Pancreas (tissue), 10 donors: ENCODE data around the gene TMCC1. TPM values are rescaled to one million over a fixed set of nuclear protein-coding genes. Genes with fewer than 3 reads are reported as not detected.
A peak's percentile ranks its signal among the peaks of the same experiment; 100 is the strongest.

Experiments used
- ATAC-seq, 4 donors: fragments of 200-7000 bp; cut with Tn5 transposase; one replicate each; pipeline versions ENCODE4 v1.8.0 to v1.9.1; 2020; ENCODE audit warnings: mild to moderate bottlenecking in 4 of 4, moderate library complexity in 4 of 4
- DNase-seq, 6 donors: peaks; one replicate each; pipeline ENCODE4 v3.0.0-alpha.2; 2020
- FAIRE-seq: peaks from 2 replicates; lab custom pipeline; 2012; peaks lifted over from hg19 to GRCh38; lab: Jason Lieb, UNC
- H3K27ac ChIP-seq, 4 donors: fragments of 200-600 bp; sonication (generic); 1 replicate in 3 of 4; 2 replicates in 1 of 4; pipeline versions ENCODE4 v1.5.0 to v1.8.0; 2020
- H3K27me3 ChIP-seq, 4 donors: fragments of 200-600 bp; one replicate each; pipeline ENCODE4 v1.8.0; 2021
- H3K36me3 ChIP-seq, 3 donors: fragments of 200-600 bp; sonication (generic) in 1 of 3; one replicate each; pipeline versions ENCODE4 v1.5.0 to v1.8.0; 2020 to 2021
- H3K4me1 ChIP-seq, 3 donors: fragments of 200-600 bp; one replicate each; pipeline ENCODE4 v1.8.0; 2021
- H3K4me3 ChIP-seq, 4 donors: fragments of 200-600 bp; sonication (generic) in 2 of 4; one replicate each; pipeline versions ENCODE4 v1.5.0 to v1.8.0; 2020 to 2021
- H3K9me3 ChIP-seq, 4 donors: fragments of 200-600 bp; one replicate each; pipeline ENCODE4 v1.8.0; 2021
- WGBS, 2 donors: extraction: QIAGEN DNeasy Blood & Tissue Kit; methylation state at CpG; one replicate each; pipeline ENCODE4 v1.1.7; 2013; 5-methylcytosine and 5-hydroxymethylcytosine counted together
- intact Hi-C, 3 donors: fragments of 100-400 bp; cut with DNase I; formaldehyde crosslinking; loops; one replicate each; pipeline versions ENCODE4 v1.11.1 to v1.14.2; 2022
- polyA plus RNA-seq, 2 donors: library from polyadenylated mRNA; stranded (reverse); fragments of 200-250 nt; gene quantifications; one replicate each; pipeline ENCODE4 v1.2.3, GENCODE V29; 2013
- total RNA-seq, 6 donors: library from RNA; stranded (reverse); fragmentation: NEBNext Ultra II Directional in 4 of 6; extraction: Animal tissue kit (Norgen Biotek cat#: 25700) in 4 of 6; gene quantifications; one replicate each; pipeline versions ENCODE4 v1.2.1 to v1.2.4, GENCODE V29; 2021 to 2023
- TF ChIP-seq, protein P1 (sequence below), 4 donors: fragments of 200-600 bp; sonication (generic) in 3 of 4; IDR thresholded peaks; one replicate each; pipeline versions ENCODE4 v1.5.0 to v1.8.0; 2021; ENCODE audit warnings: antibody characterized with exemption in 4 of 4
- donor health status: healthy with polysubstance abuse.
- donor health status: DM: no; HTN: no; CAD: no; lungs with moderate emphysema.
- donor health status: DM: no; HTN: no; CAD: no.
- donor health status: control.
- donor health status: control.
- donor health status: Bipolar disorder and iron deficiency.
- donor health status: DM: yes; HTN: yes; CAD: no.
- donor health status: DM: no; HTN: no; CAD: no.
- donor health status: DM: no; HTN: no; CAD: no.
- donor health status: DM: yes; HTN: yes; CAD: no.

The TMCC1 gene
- total and polyA plus RNA-seq, 8 donors, result 5.6 to 27.5 (median 16.9) TPM

DNA sequence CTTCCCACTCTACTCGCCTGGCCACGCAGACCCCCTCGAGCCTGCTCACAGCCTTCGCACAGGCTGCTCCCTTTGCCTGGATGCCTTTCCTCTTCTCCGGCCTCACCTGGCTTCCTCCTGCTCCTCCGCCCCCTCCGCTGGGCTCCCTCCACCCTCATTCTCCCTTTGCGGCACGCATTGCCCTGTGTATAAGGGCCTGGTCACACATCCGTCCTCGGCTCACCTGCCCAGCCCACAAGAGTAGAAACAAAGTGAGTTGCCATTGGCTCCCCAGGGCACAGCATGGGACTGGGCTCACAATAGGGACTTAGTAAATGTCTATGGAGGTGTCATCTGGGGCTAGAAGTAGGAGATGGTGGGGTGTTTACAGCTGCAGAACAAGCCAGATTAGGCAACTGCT lies 291.2 kb downstream of the TMCC1 start:
- no peak for DNase-seq
- H3K4me1 ChIP-seq, result peaks cover 4 to 10% (median 7%) of the 10 kb centered on the region in 3 donors
- H3K27ac ChIP-seq, result peak overlapping the region in 1 of 4 donors; percentile 3
- H3K4me3 ChIP-seq, result peak overlapping the region in 1 of 4 donors; percentile 65
- H3K9me3 ChIP-seq, result no peaks in the 10 kb centered on the region
- no peak for FAIRE-seq
- H3K36me3 ChIP-seq, result no peaks in the 10 kb centered on the region
- intact Hi-C loops, result no loop called here
- no peaks in the 10 kb centered on the region for H3K27me3 ChIP-seq
- 89 to 90% methylated on average over 11 of the region's 11 CpGs for WGBS, 2 donors
- TF ChIP-seq, protein P1, sequence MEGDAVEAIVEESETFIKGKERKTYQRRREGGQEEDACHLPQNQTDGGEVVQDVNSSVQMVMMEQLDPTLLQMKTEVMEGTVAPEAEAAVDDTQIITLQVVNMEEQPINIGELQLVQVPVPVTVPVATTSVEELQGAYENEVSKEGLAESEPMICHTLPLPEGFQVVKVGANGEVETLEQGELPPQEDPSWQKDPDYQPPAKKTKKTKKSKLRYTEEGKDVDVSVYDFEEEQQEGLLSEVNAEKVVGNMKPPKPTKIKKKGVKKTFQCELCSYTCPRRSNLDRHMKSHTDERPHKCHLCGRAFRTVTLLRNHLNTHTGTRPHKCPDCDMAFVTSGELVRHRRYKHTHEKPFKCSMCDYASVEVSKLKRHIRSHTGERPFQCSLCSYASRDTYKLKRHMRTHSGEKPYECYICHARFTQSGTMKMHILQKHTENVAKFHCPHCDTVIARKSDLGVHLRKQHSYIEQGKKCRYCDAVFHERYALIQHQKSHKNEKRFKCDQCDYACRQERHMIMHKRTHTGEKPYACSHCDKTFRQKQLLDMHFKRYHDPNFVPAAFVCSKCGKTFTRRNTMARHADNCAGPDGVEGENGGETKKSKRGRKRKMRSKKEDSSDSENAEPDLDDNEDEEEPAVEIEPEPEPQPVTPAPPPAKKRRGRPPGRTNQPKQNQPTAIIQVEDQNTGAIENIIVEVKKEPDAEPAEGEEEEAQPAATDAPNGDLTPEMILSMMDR (IDR thresholded peaks at IDR 0.05), result no peak
- no peak for ATAC-seq

DNA sequence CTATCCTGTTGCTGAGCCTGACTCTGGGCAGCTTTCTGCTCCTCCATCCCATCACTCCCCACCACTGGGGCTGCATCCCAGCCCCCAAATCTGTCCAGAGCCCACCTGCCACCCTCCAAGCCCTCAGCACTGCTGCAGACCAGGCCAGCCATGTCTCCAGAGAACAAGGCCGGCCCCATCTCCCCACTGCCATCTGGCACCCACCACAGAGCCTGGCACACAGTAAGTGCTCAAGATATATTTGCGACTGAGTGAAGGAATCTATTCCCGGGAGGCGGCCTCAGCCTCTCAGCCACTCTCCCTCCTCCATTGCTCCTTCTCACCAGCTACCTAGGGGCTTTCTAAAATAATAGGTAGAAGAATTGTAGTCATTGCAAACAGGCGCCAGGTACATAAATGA lies 291.8 kb downstream of the TMCC1 start:
- FAIRE-seq, result no peak
- Histone ChIP-seq H3K4me3 (no peak overlapping the region), H3K27me3 (no peaks in the 10 kb centered on the region), H3K36me3 (no peaks in the 10 kb centered on the region), H3K27ac (no peak overlapping the region), H3K4me1 (peaks cover 4 to 10% (median 7%) of the 10 kb centered on the region in 3 donors), H3K9me3 (no peaks in the 10 kb centered on the region)
- intact Hi-C loops, result no loop called here
- no peak for DNase-seq
- TF ChIP-seq, protein P1 (IDR thresholded peaks at IDR 0.05), result no peak
- 84 to 89% methylated on average over 5 of the region's 5 CpGs for WGBS, 2 donors
- ATAC-seq, result no peak

DNA sequence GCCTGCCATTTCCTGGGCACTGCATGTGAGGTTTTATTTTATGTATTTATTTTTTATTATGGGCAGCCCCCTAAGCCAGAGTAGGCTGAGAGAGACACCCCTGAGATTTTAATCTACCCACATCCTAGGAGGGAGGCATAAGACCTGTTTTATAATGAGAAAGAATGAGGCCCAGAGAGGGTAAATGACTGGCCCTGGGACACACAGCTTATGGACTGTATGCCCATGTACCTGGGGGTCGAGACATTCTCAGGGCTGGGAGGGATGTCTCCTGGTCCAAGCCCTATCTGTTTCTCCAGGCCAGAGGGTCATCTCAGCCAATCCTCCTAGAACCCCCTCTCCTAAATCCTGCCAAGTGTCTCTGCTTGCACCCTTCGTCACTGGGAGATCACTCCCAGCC lies 293.2 kb downstream of the TMCC1 start:
- TF ChIP-seq, protein P1 (IDR thresholded peaks at IDR 0.05), result no peak
- Histone ChIP-seq H3K36me3 (no peaks in the 10 kb centered on the region), H3K4me1 (peaks cover 0 to 10% (median 7%) of the 10 kb centered on the region in 3 donors), H3K4me3 (no peak overlapping the region), H3K27ac (peak overlapping the region in 2 of 4 donors; percentile 0 to 39), H3K9me3 (no peaks in the 10 kb centered on the region), H3K27me3 (no peaks in the 10 kb centered on the region)
- DNase-seq, result no peak
- FAIRE-seq, result no peak
- ATAC-seq, result no peak
- 90 to 92% methylated on average over 2 of the region's 2 CpGs for WGBS, 2 donors
- intact Hi-C loops, result no loop called here

DNA sequence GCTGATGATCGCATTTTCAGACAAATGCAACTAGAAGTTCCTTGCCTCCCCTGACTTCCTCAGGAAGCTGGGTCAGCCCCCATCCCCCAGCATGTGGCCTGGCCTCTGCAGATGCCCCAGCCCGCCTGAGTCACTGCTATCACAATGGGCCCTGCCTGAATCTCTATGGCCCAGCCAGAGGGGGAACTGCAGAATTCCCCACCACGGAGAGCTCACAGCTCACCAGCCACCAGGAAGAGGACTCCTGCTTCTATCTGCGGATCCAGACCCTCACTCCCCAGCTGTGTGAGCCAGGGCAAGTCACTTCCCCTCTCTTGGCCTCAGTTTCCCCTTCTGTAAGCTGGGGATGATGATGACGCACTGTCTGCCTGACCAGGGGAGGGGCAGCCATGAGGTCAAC lies 293.9 kb downstream of the TMCC1 start:
- Histone ChIP-seq H3K27ac (peak overlapping the region in 2 of 4 donors; percentile 0 to 39), H3K36me3 (no peaks in the 10 kb centered on the region), H3K4me3 (no peak overlapping the region), H3K9me3 (no peaks in the 10 kb centered on the region), H3K27me3 (no peaks in the 10 kb centered on the region), H3K4me1 (peaks cover 0 to 9% (median 7%) of the 10 kb centered on the region in 3 donors)
- TF ChIP-seq, protein P1 (IDR thresholded peaks at IDR 0.05), result no peak
- WGBS, 2 donors, result 71 to 88% methylated on average over 5 of the region's 5 CpGs
- intact Hi-C loops, result no loop called here
- DNase-seq, result no peak
- ATAC-seq, result peak in 2 of 4 donors; percentile 8 to 40
- no peak for FAIRE-seq

DNA sequence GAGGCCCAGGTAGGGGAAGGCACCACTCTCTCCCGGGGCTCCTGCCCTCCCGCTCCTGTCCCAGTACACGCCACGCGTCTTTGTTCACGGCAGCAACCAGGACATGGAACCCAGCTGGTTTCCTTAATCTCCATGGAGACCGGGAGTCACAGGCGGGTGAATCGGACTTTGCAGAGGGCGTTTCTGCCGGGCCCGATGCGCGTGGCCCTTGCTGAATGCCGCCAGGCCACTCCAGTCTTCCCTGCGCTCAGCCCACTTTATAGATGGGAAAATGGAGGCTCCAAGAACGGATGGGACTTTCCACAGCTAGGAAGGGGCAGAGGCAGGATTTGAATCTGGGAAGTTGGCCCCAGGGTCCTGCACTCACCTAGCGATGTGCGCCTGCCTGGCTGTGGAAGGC lies 294.4 kb downstream of the TMCC1 start:
- 83 to 88% methylated on average over 19 of the region's 19 CpGs for WGBS, 2 donors
- Histone ChIP-seq H3K4me3 (no peak overlapping the region), H3K36me3 (no peaks in the 10 kb centered on the region), H3K27ac (peak overlapping the region in 1 of 4 donors; percentile 0), H3K4me1 (peaks cover 0 to 7% (median 6%) of the 10 kb centered on the region in 3 donors), H3K27me3 (no peaks in the 10 kb centered on the region), H3K9me3 (no peaks in the 10 kb centered on the region)
- DNase-seq (no peak), ATAC-seq (no peak), FAIRE-seq (no peak)
- intact Hi-C loops, result no loop called here
- TF ChIP-seq, protein P1 (IDR thresholded peaks at IDR 0.05), result no peak
